ENCODE data around the gene ADORA1.

ADORA1 gene

GRCh38 chr1:203142684-203143408 lies 15.3 kb downstream of the ADORA1 start:
- DNase-seq (ENCODE audit: low spot score): peak; percentile 24

- DNase-seq (ENCODE audit: low spot score): no peak
These were observed 16.1 kb downstream of the ADORA1 start for GRCh38 chr1:203143641-203144040.

- DNase-seq (ENCODE audit: low spot score): no peak
These were observed 17.1 kb downstream of the ADORA1 start for GRCh38 chr1:203144661-203145060.

- DNase-seq (ENCODE audit: low spot score): no peak
These were observed 18.0 kb downstream of the ADORA1 start for GRCh38 chr1:203145321-203146041.

GRCh38 chr1:203146042-203146369 lies 18.5 kb downstream of the ADORA1 start:
- no peak for DNase-seq (ENCODE audit: low spot score)

- DNase-seq (ENCODE audit: low spot score): no peak
These were observed 19.0 kb downstream of the ADORA1 start for GRCh38 chr1:203146537-203146936.

GRCh38 chr1:203147376-203147775 lies 19.9 kb downstream of the ADORA1 start:
- DNase-seq (ENCODE audit: low spot score): no peak

- DNase-seq (ENCODE audit: low spot score): peak; percentile 35
These were observed 20.6 kb downstream of the ADORA1 start for GRCh38 chr1:203148127-203148526.

- DNase-seq (ENCODE audit: low spot score): no peak
These were observed 21.1 kb downstream of the ADORA1 start for GRCh38 chr1:203148579-203148978.

- DNase-seq (ENCODE audit: low spot score): no peak
These were observed 21.8 kb downstream of the ADORA1 start for GRCh38 chr1:203149188-203149840.

- no peak for DNase-seq (ENCODE audit: low spot score)
These were observed 23.2 kb downstream of the ADORA1 start for GRCh38 chr1:203150511-203151297.

GRCh38 chr1:203151362-203152157 lies 24.0 kb downstream of the ADORA1 start:
- no peak for DNase-seq (ENCODE audit: low spot score)

- DNase-seq (ENCODE audit: low spot score): no peak
These were observed 24.9 kb downstream of the ADORA1 start for GRCh38 chr1:203152158-203153034.

- DNase-seq (ENCODE audit: low spot score): no peak
These were observed 25.8 kb downstream of the ADORA1 start for GRCh38 chr1:203153051-203153988.

- no peak for DNase-seq (ENCODE audit: low spot score)
These were observed 26.7 kb downstream of the ADORA1 start for GRCh38 chr1:203153989-203154821.

GRCh38 chr1:203156280-203156679 lies 28.8 kb downstream of the ADORA1 start:
- DNase-seq (ENCODE audit: low spot score): no peak

- DNase-seq (ENCODE audit: low spot score): no peak
These were observed 30.9 kb downstream of the ADORA1 start for GRCh38 chr1:203158423-203158822.

- DNase-seq (ENCODE audit: low spot score): no peak
These were observed 31.6 kb downstream of the ADORA1 start for GRCh38 chr1:203158960-203159665.
